Spleen (tissue), 11 donors: Measurements from ENCODE around the gene CPSF3. TPM values are rescaled to one million over a fixed set of nuclear protein-coding genes. Genes with fewer than 3 reads are reported as not detected.
A peak's percentile ranks its signal among the peaks of the same experiment; 100 is the strongest.
"Not testable (repeated sequence)": the region's sequence is repeated elsewhere in the genome, so short reads cannot be mapped to it uniquely, and the experiment has no call there.

Source experiments
- DNase-seq: peaks from one replicate; pipeline ENCODE4 v3.0.0-alpha.2; 2020
- H3K27ac ChIP-seq, 8 donors: fragments of 200-600 bp; sonication (generic) in 7 of 8; 1 replicate in 4 of 8; 2 replicates in 4 of 8; pipeline versions ENCODE4 v1.5.0 to v1.8.0; 2016 to 2021; ENCODE audit warnings: inconsistent platforms in 4 of 8, mild to moderate bottlenecking in 4 of 8, moderate library complexity in 1 of 8
- H3K27me3 ChIP-seq, 7 donors: fragments of 200-600 bp; sonication (generic) in 6 of 7; replicated peaks in 1 of 7; 1 replicate in 4 of 7; 2 replicates in 3 of 7; pipeline versions ENCODE4 v1.5.0 to v1.8.0; 2016 to 2021; ENCODE audit warnings: inconsistent platforms in 3 of 7, mild to moderate bottlenecking in 1 of 7
- H3K36me3 ChIP-seq, 6 donors: fragments of 200-600 bp; sonication (generic) in 5 of 6; 1 replicate in 4 of 6; 2 replicates in 2 of 6; pipeline versions ENCODE4 v1.5.0 to v1.8.0; 2016 to 2021; ENCODE audit warnings: inconsistent platforms in 2 of 6
- H3K4me1 ChIP-seq, 6 donors: fragments of 200-600 bp; sonication (generic) in 5 of 6; 1 replicate in 3 of 6; 2 replicates in 3 of 6; pipeline versions ENCODE4 v1.5.0 to v1.8.0; 2016 to 2021; ENCODE audit warnings: inconsistent platforms in 3 of 6
- H3K4me3 ChIP-seq, 8 donors: fragments of 200-600 bp; sonication (generic) in 7 of 8; 1 replicate in 4 of 8; 2 replicates in 4 of 8; pipeline versions ENCODE4 v1.5.0 to v1.8.0; 2016 to 2021; ENCODE audit warnings: inconsistent platforms in 4 of 8, mild to moderate bottlenecking in 4 of 8, moderate library complexity in 2 of 8
- H3K9me3 ChIP-seq, 8 donors: fragments of 200-600 bp; sonication (generic) in 7 of 8; 1 replicate in 4 of 8; 2 replicates in 4 of 8; pipeline versions ENCODE4 v1.5.0 to v1.8.0; 2016 to 2021; ENCODE audit warnings: inconsistent platforms in 4 of 8
- CTCF ChIP-seq, 11 experiments: fragments of 200-600 bp in 7 of 11; fragments of 450-650 bp in 4 of 11; sonication (generic) in 4 of 11; IDR thresholded peaks in 8 of 11; conservative IDR thresholded peaks in 3 of 11; 1 replicate in 7 of 11; 2 replicates in 4 of 11; pipeline versions ENCODE4 v1.4.0 to v1.8.0; 2016 to 2021; ENCODE audit warnings: antibody characterized with exemption in 11 of 11, inconsistent platforms in 4 of 11, mild to moderate bottlenecking in 1 of 11
- POLR2A ChIP-seq, 3 donors: fragments of 450-650 bp; IDR thresholded peaks; one replicate each; pipeline ENCODE4 v1.5.1; 2017; ENCODE audit warnings: antibody characterized with exemption in 3 of 3, mild to moderate bottlenecking in 1 of 3
- POLR2AphosphoS5 ChIP-seq, 3 donors: sonication (generic); formaldehyde crosslinking; IDR thresholded peaks; one replicate each; pipeline ENCODE4 v1.5.1; 2017; ENCODE audit warnings: antibody characterized with exemption in 3 of 3
- WGBS, 5 donors: extraction: QIAGEN DNeasy Blood & Tissue Kit in 3 of 5; methylation state at CpG; one replicate each; pipeline versions ENCODE4 v1.1.5 to v1.1.7; 2013 to 2018; 5-methylcytosine and 5-hydroxymethylcytosine counted together
- intact Hi-C: fragments of 100-400 bp; cut with DNase I; formaldehyde crosslinking; loops from one replicate; pipeline ENCODE4 v1.15.0; 2023; ENCODE audit warnings: low total_unique reads
- polyA plus RNA-seq, 3 donors: library from polyadenylated mRNA; stranded (reverse); fragments of 200-250 nt; gene quantifications; one replicate each; pipeline ENCODE4 v1.2.1, GENCODE V29; 2013
- total RNA-seq, 7 donors: library from RNA; depleted of rRNA in 3 of 7; stranded (reverse); fragments of >200 nt in 3 of 7; fragmentation: NEBNext Ultra II Directional in 4 of 7; extraction: Animal tissue kit (Norgen Biotek cat#: 25700) in 4 of 7; gene quantifications; one replicate each; pipeline versions ENCODE4 v1.1.0 to v1.2.1, GENCODE V29; 2016 to 2021
- donor health status: healthy with polysubstance abuse.
- donor health status: DM: no; HTN: no; CAD: no; lungs with moderate emphysema.
- donor health status: DM: no; HTN: no; CAD: no.
- donor health status: Bipolar disorder and iron deficiency.
- donor health status: healthy.
- donor health status: DM: no; HTN: no; CAD: no.
- donor health status: DM: yes; HTN: yes; CAD: no.

The CPSF3 gene
- total and polyA plus RNA-seq, 10 donors = 18.9 to 35.8 (median 27.5) TPM

GRCh38 chr2:9391961-9392720 is 31.3 kb upstream of the CPSF3 start:
- H3K4me1 ChIP-seq = peaks cover 0 to 9% (median 0%) of the 10 kb centered on the region in 6 donors
- no peak overlapping the region for H3K4me3 ChIP-seq
- no peaks in the 10 kb centered on the region for H3K9me3 ChIP-seq
- H3K36me3 ChIP-seq = no peaks in the 10 kb centered on the region
- H3K27ac ChIP-seq = no peak overlapping the region
- TF ChIP-seq CTCF (IDR thresholded peaks at IDR 0.05 in 8 of 11, conservative IDR thresholded peaks at IDR 0.05 in 3 of 11) = no peak
- H3K27me3 ChIP-seq = peaks cover 0 to 5% (median 0%) of the 10 kb centered on the region in 7 donors
- intact Hi-C loops = no loop called here
- WGBS, 5 donors = 80 to 92% (median 91%) methylated on average over 13 of the region's 13 CpGs
- DNase-seq = peak; percentile 37

- H3K36me3 ChIP-seq = no peaks in the 10 kb centered on the region
- no peak overlapping the region for H3K27ac ChIP-seq
- no peak overlapping the region for H3K4me3 ChIP-seq
- peak; percentile 60 for DNase-seq
- TF ChIP-seq POLR2A (IDR thresholded peaks at IDR 0.05) (no peak), POLR2AphosphoS5 (IDR thresholded peaks at IDR 0.05) (no peak), CTCF (IDR thresholded peaks at IDR 0.05 in 8 of 11, conservative IDR thresholded peaks at IDR 0.05 in 3 of 11) (no peak)
- intact Hi-C loops = no loop called here
- peaks cover 0 to 9% (median 0%) of the 10 kb centered on the region in 6 donors for H3K4me1 ChIP-seq
- H3K9me3 ChIP-seq = no peaks in the 10 kb centered on the region
- peaks cover 0 to 5% (median 0%) of the 10 kb centered on the region in 7 donors for H3K27me3 ChIP-seq
- 59 to 84% (median 77%) methylated on average over 27 to 28 of the region's 28 CpGs for WGBS, 5 donors
These were observed 30.3 kb upstream of the CPSF3 start for GRCh38 chr2:9392898-9393765.

GRCh38 chr2:9394816-9395215 is 28.6 kb upstream of the CPSF3 start:
- intact Hi-C loops = no loop called here
- WGBS, 5 donors = 88 to 94% (median 92%) methylated on average over 11 to 15 of the region's 15 CpGs
- H3K36me3 ChIP-seq = no peaks in the 10 kb centered on the region
- peak; percentile 61 for DNase-seq
- H3K4me1 ChIP-seq = peaks cover 0 to 9% (median 0%) of the 10 kb centered on the region in 6 donors
- no peak overlapping the region for H3K4me3 ChIP-seq
- H3K9me3 ChIP-seq = no peaks in the 10 kb centered on the region
- TF ChIP-seq POLR2A (IDR thresholded peaks at IDR 0.05) (no peak), POLR2AphosphoS5 (IDR thresholded peaks at IDR 0.05) (no peak), CTCF (IDR thresholded peaks at IDR 0.05 in 8 of 11, conservative IDR thresholded peaks at IDR 0.05 in 3 of 11) (no peak)
- H3K27me3 ChIP-seq = peaks cover 0 to 5% (median 0%) of the 10 kb centered on the region in 7 donors
- no peak overlapping the region for H3K27ac ChIP-seq

GRCh38 chr2:9397201-9397600 is 26.3 kb upstream of the CPSF3 start:
- H3K9me3 ChIP-seq = no peaks in the 10 kb centered on the region
- no peak overlapping the region for H3K27ac ChIP-seq
- H3K4me3 ChIP-seq = no peak overlapping the region
- TF ChIP-seq POLR2A (IDR thresholded peaks at IDR 0.05) (no peak), POLR2AphosphoS5 (IDR thresholded peaks at IDR 0.05) (no peak), CTCF (IDR thresholded peaks at IDR 0.05 in 8 of 11, conservative IDR thresholded peaks at IDR 0.05 in 3 of 11) (no peak)
- peaks cover 0 to 9% (median 0%) of the 10 kb centered on the region in 7 donors for H3K27me3 ChIP-seq
- no peaks in the 10 kb centered on the region for H3K36me3 ChIP-seq
- WGBS, 5 donors = 91 to 97% (median 93%) methylated on average over 14 of the region's 14 CpGs
- H3K4me1 ChIP-seq = peaks cover 0 to 9% (median 0%) of the 10 kb centered on the region in 6 donors
- intact Hi-C loops = no loop called here
- DNase-seq = peak; percentile 45

- DNase-seq = peak; percentile 13
These were observed 25.2 kb upstream of the CPSF3 start for GRCh38 chr2:9398251-9398650.

More at GRCh38 chr2:9398251-9398650, 25.2 kb upstream of the CPSF3 start:
- intact Hi-C loops, H3K27me3 ChIP-seq, H3K4me1 ChIP-seq, H3K27ac ChIP-seq, H3K4me3 ChIP-seq, H3K9me3 ChIP-seq, H3K36me3 ChIP-seq: not testable (repeated sequence)
- WGBS, 5 donors = 93 to 99% (median 94%) methylated on average over 11 of the region's 11 CpGs
